ENCODE results near the gene SIMC1.
"Not testable (repeated sequence)": the region's sequence is repeated elsewhere in the genome, so short reads cannot be mapped to it uniquely, and the experiment has no call there.

Gene SIMC1

DNA sequence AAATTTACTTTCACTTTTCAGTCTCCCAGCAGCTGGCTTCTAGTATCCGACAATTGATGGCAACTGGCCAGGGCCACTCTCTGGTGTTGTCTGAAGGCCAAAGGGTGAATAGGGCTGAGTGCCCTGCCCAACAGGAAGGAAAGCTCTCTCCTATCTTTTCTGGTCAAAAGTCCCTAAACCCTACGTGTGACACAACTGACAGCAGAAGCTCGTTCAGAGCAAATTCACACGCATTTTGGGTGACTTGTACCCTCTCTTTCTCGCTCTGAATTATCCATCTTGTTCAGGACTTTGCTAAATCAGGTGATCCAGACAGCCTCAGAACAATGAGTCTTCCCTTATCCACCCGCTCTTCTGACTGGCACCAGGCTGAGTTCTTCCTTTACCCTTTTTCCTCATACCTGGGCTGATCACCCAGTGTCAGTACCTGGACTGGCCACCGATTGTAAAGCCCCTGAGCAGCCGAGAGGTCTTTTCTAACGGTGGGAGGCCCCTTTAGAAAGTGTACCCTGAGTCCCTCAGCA lies 21.8 kb upstream of the SIMC1 start:
- DNase-seq (ENCODE audit: low spot score), result not testable (repeated sequence)

DNA sequence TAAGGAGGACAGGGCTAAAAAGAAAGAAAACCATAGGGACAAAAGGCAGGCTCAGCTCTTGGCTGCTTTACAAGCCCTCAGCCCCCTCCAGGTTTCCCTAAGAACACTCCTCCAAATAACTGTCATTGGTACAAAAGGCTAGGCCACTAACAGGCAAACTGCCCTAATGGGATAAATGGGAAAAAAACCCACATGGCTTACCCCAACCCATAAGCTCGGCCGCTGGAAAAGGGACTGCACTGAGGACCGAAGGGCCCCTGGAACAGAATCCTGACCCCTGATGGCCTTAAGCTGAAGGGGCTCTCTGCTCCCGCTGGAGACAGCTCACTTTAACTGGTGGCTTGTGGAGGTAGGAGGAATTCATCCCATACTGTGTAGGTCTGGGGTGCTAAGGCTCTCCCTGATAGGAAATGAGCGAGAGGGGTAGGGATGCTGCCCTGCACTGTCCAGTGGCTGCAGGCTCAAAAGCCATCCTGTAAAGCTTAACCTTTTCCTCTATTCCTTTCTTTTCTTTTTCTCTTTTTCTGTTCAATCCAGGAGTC lies 21.0 kb upstream of the SIMC1 start:
- DNase-seq (ENCODE audit: low spot score), result not testable (repeated sequence)

DNA sequence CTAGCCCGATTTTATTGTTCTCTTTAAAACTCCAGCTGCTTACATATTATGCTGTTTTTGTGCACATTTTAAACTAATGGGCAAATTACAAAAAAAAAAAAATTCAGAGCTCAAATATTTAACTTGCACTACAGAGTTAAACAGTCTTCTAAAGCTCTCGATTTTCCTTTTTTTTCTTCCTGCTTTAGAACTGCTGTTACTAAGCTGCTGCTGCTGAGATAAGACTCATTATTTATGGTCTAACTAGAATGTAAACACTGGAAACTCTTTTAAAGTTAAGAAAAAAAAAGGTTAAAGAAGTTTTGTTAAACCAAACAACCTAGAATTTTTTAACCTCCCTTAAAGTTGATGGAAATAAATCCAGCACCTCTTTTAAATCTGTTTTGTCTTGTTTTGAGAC lies 20.5 kb upstream of the SIMC1 start:
- not testable (repeated sequence) for DNase-seq (ENCODE audit: low spot score)

DNA sequence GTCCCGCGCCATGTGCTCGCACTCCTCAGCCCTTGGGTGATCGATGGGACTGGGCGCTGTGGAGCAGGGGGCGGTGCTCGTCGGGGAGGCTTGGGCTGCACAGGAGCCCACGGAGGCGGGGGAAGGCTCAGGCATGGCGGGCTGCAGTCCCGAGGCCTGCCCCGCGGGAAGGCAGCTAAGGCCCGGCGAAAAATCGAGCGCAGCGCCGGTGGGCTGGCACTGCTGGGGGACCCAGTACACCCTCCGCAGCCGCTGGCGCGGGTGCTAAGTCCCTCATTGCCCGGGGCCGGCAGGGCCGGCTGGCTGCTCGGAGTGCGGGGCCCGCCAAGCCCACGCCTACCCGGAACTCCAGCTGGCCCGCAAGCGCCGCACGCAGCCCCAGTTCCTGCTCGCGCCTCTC lies 16.2 kb upstream of the SIMC1 start:
- DNase-seq (ENCODE audit: low spot score), result not testable (repeated sequence)

DNA sequence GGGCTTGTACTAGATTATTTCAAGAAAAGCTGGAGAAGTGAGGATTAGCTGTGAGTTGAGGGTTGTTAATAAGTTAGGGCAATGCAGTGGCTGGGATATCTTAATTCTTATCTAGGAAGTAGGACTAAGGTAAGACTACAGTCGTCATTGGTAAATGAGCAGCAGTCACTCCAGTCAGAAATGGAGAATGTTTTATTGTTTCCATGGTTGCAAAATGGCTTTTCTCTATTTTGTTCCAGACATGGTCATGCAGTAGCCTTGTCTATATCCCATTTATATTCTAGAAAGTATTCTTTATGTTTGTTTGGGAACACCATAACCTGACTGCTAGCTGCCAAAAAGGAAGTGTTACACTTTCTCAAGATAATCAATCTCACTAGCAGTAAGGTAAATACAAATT lies 9.9 kb upstream of the SIMC1 start:
- not testable (repeated sequence) for DNase-seq (ENCODE audit: low spot score)

DNA sequence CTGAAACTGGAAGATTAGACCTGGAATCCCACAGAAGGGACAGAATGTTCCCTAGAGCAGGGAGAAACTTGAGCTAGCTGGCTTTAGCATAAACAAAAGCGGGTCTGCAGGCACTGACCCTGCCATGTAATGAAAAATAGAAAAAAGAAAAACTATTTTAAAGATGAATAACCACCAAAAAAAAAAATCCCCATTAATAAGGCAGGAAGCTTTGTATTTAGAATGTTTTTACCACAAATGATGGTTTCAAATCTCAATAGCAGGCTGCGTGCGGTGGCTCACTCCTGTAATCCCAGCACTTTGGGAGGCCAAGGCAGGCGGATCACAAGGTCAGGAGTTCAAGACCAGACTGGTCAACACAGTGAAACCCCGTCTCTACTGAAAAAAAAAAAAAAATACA lies 5.0 kb upstream of the SIMC1 start:
- not testable (repeated sequence) for DNase-seq (ENCODE audit: low spot score)

DNA sequence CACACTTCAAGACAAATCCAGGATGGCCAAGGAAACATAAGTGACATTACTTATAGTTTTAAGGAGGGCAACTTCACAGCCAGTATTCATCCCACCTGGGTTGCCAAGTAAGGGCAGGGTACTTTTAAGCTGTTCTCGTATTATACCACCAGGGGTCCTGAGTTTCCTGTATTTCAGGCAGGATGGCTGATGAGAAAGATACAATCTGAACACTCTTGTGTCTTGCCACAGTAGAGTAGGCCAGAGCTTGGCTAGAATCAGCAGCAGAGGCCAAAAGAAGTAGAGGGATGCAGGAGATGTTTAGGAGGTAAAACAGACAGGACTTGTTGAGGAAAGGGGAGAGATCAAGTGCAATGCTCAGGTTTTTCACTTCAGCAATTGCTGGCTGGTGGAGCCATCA lies 3.1 kb upstream of the SIMC1 start:
- DNase-seq (ENCODE audit: low spot score), result peak; percentile 50

DNA sequence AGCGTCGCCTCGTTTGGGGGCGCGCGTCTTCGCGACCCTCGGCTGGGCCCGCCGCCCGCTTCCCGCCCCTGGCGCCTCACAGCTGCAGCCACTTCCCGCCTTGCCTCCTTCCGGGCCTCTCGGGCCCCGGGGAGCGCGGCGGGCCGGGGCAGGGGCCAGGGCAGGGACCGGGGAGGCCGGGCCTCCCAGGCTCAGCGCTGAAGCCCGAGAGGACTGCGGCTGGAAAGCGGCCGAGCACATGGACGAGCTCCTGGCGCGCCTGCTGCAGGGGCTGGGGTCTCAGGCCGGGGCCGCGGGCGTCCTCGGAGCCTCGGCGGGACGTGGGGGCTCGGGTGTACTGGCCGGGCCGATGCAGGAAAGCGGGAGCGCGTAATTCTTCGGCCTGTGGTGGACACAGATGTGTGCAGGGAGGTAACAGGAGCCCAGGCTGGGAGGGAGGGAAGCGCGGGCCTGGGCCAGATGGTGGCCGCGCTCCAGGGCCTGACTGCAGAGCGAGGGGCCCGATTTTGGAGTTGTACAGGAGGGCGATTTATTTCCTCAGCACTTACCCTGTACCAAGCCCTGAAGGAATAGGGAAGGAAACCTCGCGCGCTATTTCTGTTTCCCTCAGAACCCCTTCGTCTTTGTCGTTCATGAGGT lies 540 bp downstream of the SIMC1 start:
- not testable (repeated sequence) for DNase-seq (ENCODE audit: low spot score)

DNA sequence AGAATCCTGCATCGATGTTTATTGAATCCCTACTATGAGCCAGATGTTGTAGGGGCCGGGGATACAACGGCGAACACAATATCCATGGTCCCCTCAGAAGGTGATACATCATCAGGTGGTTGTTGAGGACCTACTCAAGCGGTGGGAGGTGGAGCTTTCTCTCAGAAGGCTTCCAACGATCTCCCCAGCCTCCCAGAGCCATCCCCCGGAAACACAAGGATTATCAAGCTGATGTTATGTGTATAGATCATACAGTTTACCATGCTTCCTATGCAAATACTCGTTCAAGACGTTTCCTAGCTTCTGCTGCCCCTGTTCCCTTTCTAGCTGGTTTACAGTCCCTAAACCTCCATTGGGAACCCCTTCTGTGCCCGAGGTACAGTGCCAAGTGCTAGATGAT lies 1.1 kb downstream of the SIMC1 start:
- DNase-seq (ENCODE audit: low spot score), result not testable (repeated sequence)

DNA sequence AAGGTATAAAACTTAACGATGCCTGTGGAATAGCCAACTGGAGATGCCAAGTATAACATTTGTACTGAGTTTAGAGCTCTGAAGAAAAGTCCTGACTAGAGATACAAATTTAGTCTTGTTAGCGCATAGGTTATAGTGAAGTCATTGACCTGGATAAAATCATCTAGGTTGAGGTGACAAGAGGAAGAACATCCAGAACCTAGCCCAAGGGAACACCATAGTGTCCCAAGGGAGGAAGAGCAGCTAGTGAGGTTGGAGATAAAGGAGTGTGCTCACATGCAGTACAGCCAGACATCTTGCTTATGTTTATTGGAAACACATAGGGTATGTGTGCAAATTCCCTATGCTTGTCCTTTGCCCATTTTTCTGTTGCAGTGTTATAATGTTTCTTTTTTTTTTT lies 6.1 kb downstream of the SIMC1 start:
- DNase-seq (ENCODE audit: low spot score), result not testable (repeated sequence)

DNA sequence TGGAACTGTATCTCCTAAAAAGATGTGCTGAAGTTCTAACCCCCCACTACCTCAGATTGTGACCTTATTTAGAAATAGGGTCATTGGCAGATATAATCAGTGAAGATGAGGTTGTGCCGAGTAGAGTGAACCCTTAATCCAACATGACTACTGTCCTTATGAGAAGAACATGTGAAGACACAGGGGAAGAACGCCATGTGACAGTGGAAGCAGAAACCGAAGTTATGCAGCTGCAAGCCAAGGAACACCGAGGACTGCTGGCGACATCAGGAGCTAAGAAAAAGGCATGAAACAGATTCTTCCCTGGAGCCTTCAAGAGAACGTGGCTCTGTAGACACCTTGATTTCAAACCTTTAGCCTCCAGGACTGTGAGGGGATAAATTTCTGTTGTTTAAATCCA lies 6.8 kb downstream of the SIMC1 start:
- not testable (repeated sequence) for DNase-seq (ENCODE audit: low spot score)

DNA sequence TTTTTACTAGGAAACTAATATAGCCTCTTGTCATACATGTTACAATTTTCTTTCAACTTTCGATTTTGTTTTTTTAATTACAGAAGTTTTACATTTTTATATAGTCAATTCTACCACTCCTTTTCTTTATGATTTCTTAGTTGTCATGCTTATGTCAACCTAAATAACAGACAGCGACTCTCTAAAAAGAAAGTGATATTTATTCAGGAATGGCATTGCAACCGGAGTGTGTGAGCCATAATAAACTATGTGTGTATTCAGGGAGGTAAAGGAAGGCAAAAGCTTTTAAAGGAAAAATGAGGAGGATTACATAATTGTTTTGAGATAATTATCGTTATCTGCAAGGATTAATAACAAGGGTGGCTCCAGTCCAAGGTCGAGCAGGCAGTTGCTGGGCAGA lies 7.3 kb downstream of the SIMC1 start:
- not testable (repeated sequence) for DNase-seq (ENCODE audit: low spot score)

DNA sequence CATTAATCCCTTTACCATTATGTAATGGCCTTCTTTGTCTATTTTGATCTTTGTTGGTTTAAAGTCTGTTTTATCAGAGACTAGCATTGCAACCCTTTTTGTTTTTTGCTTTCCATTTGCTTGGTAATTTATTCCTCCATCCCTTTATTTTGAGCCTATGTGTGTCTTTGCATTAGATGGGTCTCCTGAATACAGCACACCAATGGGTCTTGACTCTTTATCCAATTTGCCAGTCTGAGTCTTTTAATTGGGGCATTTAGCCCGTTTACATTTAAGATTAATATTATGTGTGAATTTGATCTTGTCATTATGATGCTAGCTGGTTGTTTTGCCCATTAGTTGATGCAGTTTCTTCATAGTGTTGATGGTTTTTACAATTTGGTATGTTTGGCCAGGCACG lies 12.5 kb downstream of the SIMC1 start:
- not testable (repeated sequence) for DNase-seq (ENCODE audit: low spot score)

DNA sequence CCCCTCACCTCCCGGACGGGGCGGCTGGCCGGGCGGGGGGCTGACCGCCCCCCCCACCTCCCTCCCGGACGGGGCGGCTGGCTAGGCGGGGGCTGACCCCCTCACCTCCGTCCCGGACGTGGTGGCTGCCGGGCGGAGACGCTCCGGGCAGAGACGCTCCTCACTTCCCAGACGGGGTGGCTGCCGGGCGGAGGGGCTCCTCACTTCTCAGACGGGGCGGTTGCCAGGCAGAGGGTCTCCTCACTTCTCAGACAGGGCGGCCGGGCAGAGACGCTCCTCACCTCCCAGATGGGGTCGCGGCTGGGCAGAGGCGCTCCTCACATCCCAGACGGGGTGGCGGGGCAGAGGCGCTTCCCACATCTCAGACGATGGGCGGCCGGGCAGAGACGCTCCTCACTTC lies 13.9 kb downstream of the SIMC1 start:
- DNase-seq (ENCODE audit: low spot score), result not testable (repeated sequence)

DNA sequence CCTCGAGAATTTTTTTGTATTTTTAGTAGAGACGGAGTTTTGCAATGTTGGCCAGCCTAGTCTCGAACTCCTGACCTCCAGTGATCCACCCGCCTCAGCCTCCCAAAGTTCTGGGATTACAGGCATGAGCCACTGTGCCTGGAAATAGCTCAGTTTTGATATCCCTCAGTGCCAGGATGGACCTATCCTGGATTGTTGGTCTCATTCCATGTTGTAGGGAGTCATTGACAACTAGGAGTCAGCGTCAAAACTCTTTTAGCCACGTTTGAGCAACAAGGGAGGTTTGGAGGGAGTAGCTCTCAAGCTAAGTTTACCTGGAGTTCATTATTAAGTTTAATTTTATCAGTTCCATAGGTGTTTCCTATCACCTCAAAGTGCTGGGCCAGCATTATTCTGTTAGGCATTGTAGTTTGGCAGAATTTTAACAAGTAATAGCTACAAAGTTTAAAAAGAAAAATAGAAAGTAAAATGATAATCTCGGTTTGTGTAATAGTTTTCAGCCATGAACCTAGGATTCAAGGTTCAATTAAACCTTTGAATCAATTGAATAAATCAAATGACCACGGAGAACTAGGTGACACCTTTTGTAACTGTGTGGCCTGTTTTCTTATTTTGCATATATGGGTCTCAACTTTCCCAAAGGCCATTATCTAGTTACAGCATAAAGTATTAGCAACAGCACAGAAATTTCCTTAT lies 15.3 kb downstream of the SIMC1 start:
- not testable (repeated sequence) for DNase-seq (ENCODE audit: low spot score)

DNA sequence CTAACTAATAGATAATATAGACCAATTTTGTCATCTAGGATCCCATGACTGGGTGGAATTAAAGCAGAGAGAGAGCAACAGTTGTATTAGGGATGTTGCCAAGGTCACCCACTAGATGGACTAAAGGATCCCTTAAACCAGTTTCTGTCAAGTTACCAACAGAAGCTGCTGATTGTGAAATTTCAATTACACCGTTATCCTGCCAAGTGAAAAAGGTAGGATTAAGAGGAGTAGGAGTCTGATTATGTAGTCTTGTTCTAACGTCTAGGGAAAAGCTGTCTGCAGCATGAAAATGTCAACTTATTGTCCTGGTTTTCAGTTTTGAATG lies 15.8 kb downstream of the SIMC1 start:
- DNase-seq (ENCODE audit: low spot score), result not testable (repeated sequence)

DNA sequence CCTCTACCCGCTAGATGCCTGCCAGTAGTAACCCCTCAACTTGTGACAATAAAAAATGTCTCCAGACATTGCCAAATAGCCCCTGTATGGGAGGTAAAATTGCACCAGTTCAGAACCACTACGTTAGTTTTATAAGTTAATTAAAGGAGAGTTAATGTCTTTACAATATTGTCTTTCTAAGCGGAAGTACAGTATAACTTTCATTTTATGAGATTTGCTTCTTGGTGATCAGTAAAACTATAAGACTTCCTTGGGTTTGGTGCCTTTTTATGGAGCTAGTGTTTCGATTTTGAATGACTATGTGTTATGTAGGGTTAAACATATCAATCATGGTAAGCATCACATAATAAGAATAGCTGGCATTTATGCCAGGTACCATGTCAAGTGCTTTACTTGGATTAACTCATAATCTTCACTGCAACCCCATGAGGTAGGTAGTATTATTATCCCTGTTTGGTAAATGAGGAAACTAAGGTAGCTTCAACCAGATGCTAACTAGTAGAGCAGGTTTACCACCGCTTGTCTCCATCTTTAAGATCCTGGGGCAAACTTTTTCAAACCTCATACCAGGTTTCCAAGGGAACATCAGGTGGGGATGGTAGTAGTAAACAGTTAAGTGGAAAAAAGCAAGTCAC lies 19.8 kb downstream of the SIMC1 start:
- not testable (repeated sequence) for DNase-seq (ENCODE audit: low spot score)

DNA sequence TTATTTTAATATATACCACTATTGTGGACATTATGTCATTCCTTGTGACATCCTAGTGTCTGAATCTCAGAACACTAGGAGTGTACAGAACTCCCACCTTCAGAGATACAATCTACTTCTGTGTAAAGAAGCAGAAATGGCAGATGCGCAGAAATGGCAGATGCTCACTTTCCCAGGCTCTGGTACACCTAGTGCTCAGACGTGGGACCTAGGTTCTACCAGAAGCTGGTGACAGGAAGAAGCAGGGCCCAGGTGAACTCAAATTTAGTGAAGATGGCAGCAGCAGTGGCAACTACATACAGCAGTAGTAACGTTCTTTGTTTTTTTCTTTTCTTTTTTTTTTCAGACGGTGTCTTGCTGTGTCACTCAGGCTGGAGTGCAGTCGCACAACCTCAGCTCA lies 22.5 kb downstream of the SIMC1 start:
- DNase-seq (ENCODE audit: low spot score), result not testable (repeated sequence)

DNA sequence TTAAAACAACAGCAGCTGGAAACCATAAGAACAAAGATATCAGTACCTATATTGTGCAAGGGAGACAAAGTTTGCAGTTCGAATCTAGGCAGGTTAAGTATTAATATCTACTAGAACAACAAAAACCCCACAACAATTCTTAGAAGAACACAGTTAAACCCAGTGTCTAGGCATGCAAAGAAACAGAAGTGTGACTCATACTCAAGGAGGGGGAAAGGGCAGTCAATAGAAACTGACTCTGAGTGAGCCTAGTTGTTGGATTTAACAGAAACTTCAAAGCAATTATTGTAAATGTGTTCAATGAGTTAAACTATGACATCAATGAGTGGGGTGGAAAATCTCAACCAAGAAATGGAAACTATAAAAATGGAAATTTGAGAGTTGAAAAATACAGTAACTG lies 28.2 kb downstream of the SIMC1 start:
- DNase-seq (ENCODE audit: low spot score), result not testable (repeated sequence)

DNA sequence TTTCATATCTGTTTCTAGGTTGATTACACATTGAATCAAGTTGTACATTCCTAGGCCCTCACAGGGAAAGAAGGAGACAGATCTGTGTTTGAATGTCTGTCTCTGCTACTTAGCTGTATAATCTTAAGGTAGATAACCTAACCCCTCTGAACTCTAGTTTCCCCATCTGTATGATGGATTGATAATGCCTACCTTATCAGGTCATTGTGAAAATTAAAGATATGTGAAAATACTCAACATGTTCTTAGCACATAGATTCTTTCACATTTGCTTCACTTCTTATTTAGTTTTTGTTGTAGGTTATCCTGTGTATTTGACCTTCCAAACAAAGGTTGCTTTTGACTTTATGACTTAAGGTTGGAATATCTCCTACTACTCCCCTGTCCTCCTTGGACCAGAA lies 50.8 kb downstream of the SIMC1 start:
- not testable (repeated sequence) for DNase-seq (ENCODE audit: low spot score)

DNA sequence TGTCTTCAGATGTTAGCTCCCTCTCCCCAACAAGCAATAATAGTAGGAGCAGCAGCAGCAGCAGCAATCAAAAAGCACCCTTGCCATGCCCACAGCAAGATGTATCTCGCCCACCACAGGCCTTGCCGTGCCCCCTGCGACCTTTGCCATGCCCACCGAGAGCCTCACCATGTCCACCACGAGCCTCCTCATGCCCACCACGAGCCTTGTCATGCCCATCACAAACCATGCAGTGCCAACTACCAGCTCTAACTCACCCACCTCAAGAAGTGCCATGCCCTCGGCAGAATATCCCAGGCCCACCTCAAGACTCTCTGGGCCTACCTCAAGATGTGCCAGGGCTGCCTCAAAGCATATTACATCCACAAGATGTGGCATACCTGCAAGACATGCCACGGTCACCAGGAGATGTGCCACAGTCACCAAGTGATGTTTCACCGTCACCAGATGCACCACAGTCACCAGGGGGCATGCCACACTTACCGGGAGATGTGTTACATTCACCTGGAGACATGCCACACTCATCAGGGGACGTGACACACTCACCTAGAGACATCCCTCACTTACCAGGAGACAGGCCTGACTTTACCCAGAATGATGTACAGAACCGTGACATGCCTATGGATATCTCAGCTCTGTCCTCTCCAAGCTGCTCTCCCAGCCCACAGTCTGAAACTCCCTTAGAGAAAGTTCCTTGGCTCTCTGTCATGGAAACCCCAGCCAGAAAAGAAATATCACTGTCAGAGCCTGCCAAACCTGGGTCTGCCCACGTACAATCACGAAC lies 52.0 kb downstream of the SIMC1 start:
- not testable (repeated sequence) for DNase-seq (ENCODE audit: low spot score)

DNA sequence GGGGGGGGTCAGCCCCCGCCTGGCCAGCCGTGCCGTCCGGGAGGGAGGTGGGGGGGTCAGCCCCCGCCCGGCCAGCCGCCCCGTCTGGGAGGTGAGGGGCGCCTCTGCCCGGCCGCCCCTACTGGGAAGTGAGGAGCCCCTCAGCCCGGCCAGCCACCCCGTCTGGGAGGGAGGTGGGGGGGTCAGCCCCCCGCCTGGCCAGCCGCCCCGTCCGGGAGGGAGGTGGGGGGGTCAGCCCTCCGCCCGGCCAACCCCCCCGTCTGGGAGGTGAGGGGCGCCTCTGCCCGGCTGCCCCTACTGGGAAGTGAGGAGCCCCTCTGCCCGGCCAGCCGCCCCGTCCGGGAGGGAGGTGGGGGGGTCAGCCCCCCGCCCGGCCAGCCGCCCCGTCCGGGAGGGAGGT lies 67.1 kb downstream of the SIMC1 start:
- DNase-seq (ENCODE audit: low spot score), result not testable (repeated sequence)
